Mesenchymal stem cell (in vitro differentiated cells and primary cell): ENCODE measurements around the gene CAMK1.

Experiments
- DNase-seq: peaks from one replicate; pipeline ENCODE4 v3.0.0-alpha.2; 2013
- H2AFZ ChIP-seq: one replicate; pipeline ENCODE4 v1.6.1; 2013; ENCODE audit warnings: low read depth, mild to moderate bottlenecking, control low read depth, inconsistent platforms, low read length, moderate library complexity
- H2AK5ac ChIP-seq: 2 replicates; pipeline ENCODE4 v1.6.1; 2013; ENCODE audit warnings: low read length, moderate library complexity, mild to moderate bottlenecking, inconsistent platforms; ENCODE audit not compliant: severe bottlenecking
- H2BK120ac ChIP-seq: one replicate; pipeline ENCODE4 v1.6.1; 2013; ENCODE audit warnings: low read depth, mild to moderate bottlenecking, inconsistent platforms, low read length, moderate library complexity
- H2BK12ac ChIP-seq, 2 experiments: one replicate each; pipeline ENCODE4 v1.6.1; 2013; ENCODE audit warnings: inconsistent platforms in 2 of 2, low read length in 2 of 2, mild to moderate bottlenecking in 2 of 2, moderate library complexity in 2 of 2, control low read depth in 1 of 2
- H2BK15ac ChIP-seq: one replicate; pipeline ENCODE4 v1.6.1; 2013; ENCODE audit warnings: mild to moderate bottlenecking, low read depth, inconsistent platforms; ENCODE audit not compliant: poor library complexity, severe bottlenecking
- H2BK5ac ChIP-seq: 2 replicates; pipeline ENCODE4 v1.6.1; 2013; ENCODE audit warnings: low read depth, mild to moderate bottlenecking, low read length, control low read depth, inconsistent platforms; ENCODE audit not compliant: poor library complexity, severe bottlenecking
- H3K14ac ChIP-seq, 2 experiments: one replicate each; pipeline ENCODE4 v1.6.1; 2013; ENCODE audit warnings: inconsistent platforms in 2 of 2, low read length in 2 of 2, control low read depth in 1 of 2, mild to moderate bottlenecking in 1 of 2, moderate library complexity in 1 of 2
- H3K18ac ChIP-seq, 2 experiments: one replicate each; pipeline ENCODE4 v1.6.1; 2013; ENCODE audit warnings: inconsistent platforms in 2 of 2, low read length in 2 of 2, control low read depth in 1 of 2, low read depth in 1 of 2, mild to moderate bottlenecking in 1 of 2
- H3K23ac ChIP-seq, 2 experiments: one replicate each; pipeline ENCODE4 v1.6.1; 2013; ENCODE audit warnings: inconsistent platforms in 2 of 2, low read length in 2 of 2, mild to moderate bottlenecking in 2 of 2, moderate library complexity in 2 of 2, control low read depth in 1 of 2
- H3K27ac ChIP-seq: 2 replicates; pipeline ENCODE4 v1.5.1; 2013; ENCODE audit warnings: mild to moderate bottlenecking, moderate library complexity, low read length, control low read depth, inconsistent platforms; ENCODE audit not compliant: poor library complexity, severe bottlenecking
- H3K27me3 ChIP-seq, 2 experiments: 2 replicates each; pipeline versions ENCODE4 v1.6.1 to v1.7.0; 2013; ENCODE audit warnings: low read length in 2 of 2, mild to moderate bottlenecking in 2 of 2, moderate library complexity in 2 of 2, control low read depth in 1 of 2, inconsistent platforms in 1 of 2; ENCODE audit not compliant: control insufficient read depth in 1 of 2, insufficient read depth in 1 of 2
- H3K36me3 ChIP-seq, 2 experiments: 2 replicates each; pipeline versions ENCODE4 v1.6.1 to v1.7.0; 2013; ENCODE audit warnings: low read length in 2 of 2, control low read depth in 1 of 2, inconsistent platforms in 1 of 2, low read depth in 1 of 2, mild to moderate bottlenecking in 1 of 2; ENCODE audit not compliant: insufficient read depth in 2 of 2, control insufficient read depth in 1 of 2
- H3K4ac ChIP-seq, 2 experiments: one replicate each; pipeline ENCODE4 v1.6.1; 2013; ENCODE audit warnings: inconsistent platforms in 2 of 2, low read length in 2 of 2, mild to moderate bottlenecking in 2 of 2, moderate library complexity in 2 of 2, control low read depth in 1 of 2, low read depth in 1 of 2
- H3K4me1 ChIP-seq: 2 replicates; pipeline ENCODE4 v1.6.1; 2013; ENCODE audit warnings: low read depth, low read length, control low read depth; ENCODE audit not compliant: control insufficient read depth, insufficient read depth
- H3K4me2 ChIP-seq: 2 replicates; pipeline ENCODE4 v1.6.1; 2013; ENCODE audit warnings: low read length, mild to moderate bottlenecking, inconsistent platforms; ENCODE audit not compliant: poor library complexity, severe bottlenecking
- H3K4me3 ChIP-seq, 2 experiments: 2 replicates each; pipeline versions ENCODE4 v1.5.1 to v1.7.0; 2013; ENCODE audit warnings: low read length in 2 of 2, mild to moderate bottlenecking in 2 of 2, control low read depth in 1 of 2, low read depth in 1 of 2; ENCODE audit not compliant: insufficient read depth in 1 of 2
- H3K79me1 ChIP-seq: replicated peaks from 2 replicates; pipeline ENCODE4 v1.6.1; 2013; ENCODE audit warnings: mild to moderate bottlenecking, control low read depth, low read length, inconsistent platforms; ENCODE audit not compliant: poor library complexity, severe bottlenecking
- H3K9ac ChIP-seq: 2 replicates; pipeline ENCODE4 v1.7.0; 2013; ENCODE audit warnings: mild to moderate bottlenecking, low read length, moderate library complexity
- H3K9me3 ChIP-seq: 2 replicates; pipeline ENCODE4 v1.7.0; 2013; ENCODE audit warnings: mild to moderate bottlenecking, low read length; ENCODE audit not compliant: control insufficient read depth
- H4K8ac ChIP-seq: one replicate; pipeline ENCODE4 v1.6.1; 2013; ENCODE audit warnings: inconsistent platforms, mild to moderate bottlenecking, low read length, moderate library complexity
- H4K91ac ChIP-seq: one replicate; pipeline ENCODE4 v1.6.1; 2013; ENCODE audit warnings: mild to moderate bottlenecking, low read length, inconsistent platforms
- WGBS: methylation state at CpG from one replicate; pipeline ENCODE4 v1.1.7; 2013; ENCODE audit warnings: mixed read lengths; 5-methylcytosine and 5-hydroxymethylcytosine counted together

CAMK1 gene

GRCh38 chr3:9812870-9813483, 43.2 kb upstream of the CAMK1 start:
- peaks cover 25% of the 10 kb centered on the region for H3K4me1 ChIP-seq
- H2BK15ac ChIP-seq: no peak overlapping the region
- no peaks in the 10 kb centered on the region for H3K27me3 ChIP-seq
- H3K4ac ChIP-seq: no peak overlapping the region
- H3K27ac ChIP-seq: no peak overlapping the region
- no peak overlapping the region for H3K4me3 ChIP-seq
- H3K9me3 ChIP-seq: no peaks in the 10 kb centered on the region
- H3K4me2 ChIP-seq: no peak overlapping the region
- WGBS: 99% methylated on average over 9 of the region's 9 CpGs
- peaks cover 35 to 38% of the 10 kb centered on the region in 2 experiments for H3K36me3 ChIP-seq
- H3K18ac ChIP-seq: no peak overlapping the region
- no peak overlapping the region for H3K9ac ChIP-seq
- no peak overlapping the region for H2BK120ac ChIP-seq
- no peak overlapping the region for H2AK5ac ChIP-seq
- H2AFZ ChIP-seq: no peak overlapping the region
- H3K14ac ChIP-seq: no peak overlapping the region
- peak overlapping the region; percentile 41 for H4K91ac ChIP-seq
- H2BK12ac ChIP-seq: no peak overlapping the region
- H2BK5ac ChIP-seq: no peak overlapping the region
- DNase-seq: no peak
- H3K23ac ChIP-seq: no peak overlapping the region
- no peak overlapping the region for H4K8ac ChIP-seq
- H3K79me1 ChIP-seq: peaks cover 5% of the 10 kb centered on the region

- DNase-seq: no peak
- Histone ChIP-seq H3K27ac (no peak overlapping the region), H3K23ac (peak overlapping the region in 1 of 2 experiments; percentile 94), H2BK5ac (no peak overlapping the region), H4K8ac (peak overlapping the region; percentile 81), H3K18ac (peak overlapping the region in 1 of 2 experiments; percentile 29), H3K79me1 (peaks cover 10% of the 10 kb centered on the region), H3K4me1 (peaks cover 23% of the 10 kb centered on the region), H3K9me3 (no peaks in the 10 kb centered on the region), H2BK12ac (peak overlapping the region in 1 of 2 experiments; percentile 37), H2AFZ (no peak overlapping the region), H3K4ac (peak overlapping the region in 1 of 2 experiments; percentile 71), H3K4me2 (peak overlapping the region; percentile 72), H4K91ac (no peak overlapping the region), H3K9ac (peak overlapping the region; percentile 95), H2BK120ac (no peak overlapping the region), H2BK15ac (peak overlapping the region; percentile 12), H3K36me3 (peaks cover 40 to 44% of the 10 kb centered on the region in 2 experiments), H3K4me3 (peak overlapping the region in 1 of 2 experiments; percentile 91), H3K27me3 (no peaks in the 10 kb centered on the region), H2AK5ac (peak overlapping the region; percentile 12), H3K14ac (peak overlapping the region in 1 of 2 experiments; percentile 26)
- 89% methylated on average over 10 of the region's 10 CpGs for WGBS
Measured at GRCh38 chr3:9810846-9811245, 41.1 kb upstream of the CAMK1 start.

GRCh38 chr3:9810433-9810770, 40.7 kb upstream of the CAMK1 start:
- 20% methylated on average over 18 of the region's 18 CpGs for WGBS
- H3K36me3 ChIP-seq: peaks cover 40 to 44% of the 10 kb centered on the region in 2 experiments
- H3K4ac ChIP-seq: peak overlapping the region; percentile 48 to 71
- peak overlapping the region; percentile 72 for H3K4me2 ChIP-seq
- H2AK5ac ChIP-seq: peak overlapping the region; percentile 7
- no peak overlapping the region for H4K91ac ChIP-seq
- H3K23ac ChIP-seq: no peak overlapping the region
- peak overlapping the region; percentile 95 for H3K9ac ChIP-seq
- peaks cover 12% of the 10 kb centered on the region for H3K79me1 ChIP-seq
- H2BK5ac ChIP-seq: no peak overlapping the region
- peak overlapping the region; percentile 43 for H2AFZ ChIP-seq
- no peak for DNase-seq
- peak overlapping the region; percentile 35 for H2BK120ac ChIP-seq
- peak overlapping the region; percentile 34 to 71 for H3K18ac ChIP-seq
- peak overlapping the region in 1 of 2 experiments; percentile 79 for H3K14ac ChIP-seq
- H3K27ac ChIP-seq: no peak overlapping the region
- H3K4me1 ChIP-seq: peaks cover 19% of the 10 kb centered on the region
- H3K9me3 ChIP-seq: no peaks in the 10 kb centered on the region
- H4K8ac ChIP-seq: peak overlapping the region; percentile 96
- peak overlapping the region in 1 of 2 experiments; percentile 26 for H2BK12ac ChIP-seq
- H3K27me3 ChIP-seq: no peaks in the 10 kb centered on the region
- H3K4me3 ChIP-seq: peak overlapping the region; percentile 63 to 91
- H2BK15ac ChIP-seq: no peak overlapping the region

DNA sequence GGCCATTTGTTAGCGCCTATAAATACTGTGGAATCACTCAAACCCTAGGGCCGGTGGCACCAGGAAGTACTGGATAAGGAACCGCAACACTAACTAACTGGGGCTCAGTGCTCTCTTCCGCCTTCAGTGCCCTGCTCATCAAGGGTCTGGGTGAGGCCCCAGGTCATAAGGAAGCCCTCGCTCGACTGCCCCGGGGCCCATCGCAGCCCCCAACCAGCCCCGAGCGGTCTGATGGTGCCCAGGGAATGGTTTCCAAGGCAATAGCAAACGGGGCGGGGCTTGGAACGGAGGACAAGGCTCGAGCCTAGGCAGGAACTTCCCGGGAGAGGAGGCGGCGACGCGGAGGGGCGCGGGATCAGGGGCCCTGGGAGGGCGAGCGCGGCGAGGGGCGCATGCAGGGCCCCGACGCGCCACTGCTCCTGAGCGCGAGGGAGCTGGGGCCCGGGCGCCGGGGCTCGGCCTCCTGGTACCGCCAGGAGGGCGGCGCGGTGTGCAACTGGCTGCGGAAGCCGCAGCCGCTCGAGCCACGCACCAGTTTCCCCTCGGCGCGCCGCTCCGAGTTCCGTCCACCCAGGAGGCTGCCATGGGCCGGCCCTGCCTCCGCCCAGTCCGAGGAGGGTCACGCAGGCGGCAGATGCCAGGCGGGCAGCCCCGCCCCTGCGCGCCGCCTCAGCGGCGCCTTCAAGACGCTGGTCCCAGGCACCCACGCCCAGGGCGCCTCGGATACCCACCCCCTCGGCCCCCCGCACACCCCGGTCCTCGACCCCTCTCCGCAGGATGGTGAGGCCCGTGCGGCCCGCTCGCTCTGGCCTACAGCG, 40.1 kb upstream of the CAMK1 start, which contains the start of gene TTLL3:
Gene TTLL3 (plus strand): TSS at position 648 of the 818 bp plus-strand sequence. CDS start 400 bp downstream, outside the sequence.
- Histone ChIP-seq H4K8ac (peak within 1 kb of the TSS; percentile 96), H3K9ac (peak within 1 kb of the TSS; percentile 95), H3K79me1 (peaks cover 14% of the 10 kb centered on the region), H2BK5ac (peak within 1 kb of the TSS; percentile 8), H2AFZ (peak within 1 kb of the TSS; percentile 43), H3K4me1 (peaks cover 17% of the 10 kb centered on the region), H3K4me3 (peak within 1 kb of the TSS; percentile 63 to 91), H3K4ac (peak within 1 kb of the TSS; percentile 71 to 83), H3K36me3 (peaks cover 44 to 45% of the 10 kb centered on the region in 2 experiments), H3K23ac (peak within 1 kb of the TSS in 1 of 2 experiments; percentile 94), H3K27me3 (no peaks in the 10 kb centered on the region), H3K14ac (peak within 1 kb of the TSS in 1 of 2 experiments; percentile 79), H3K4me2 (peak within 1 kb of the TSS; percentile 72), H4K91ac (peak within 1 kb of the TSS; percentile 48), H2AK5ac (peak within 1 kb of the TSS; percentile 12), H3K9me3 (no peaks in the 10 kb centered on the region), H2BK12ac (peak within 1 kb of the TSS in 1 of 2 experiments; percentile 37), H3K27ac (peak within 1 kb of the TSS; percentile 51), H3K18ac (peak within 1 kb of the TSS; percentile 49 to 71), H2BK15ac (peak within 1 kb of the TSS; percentile 56), H2BK120ac (peak within 1 kb of the TSS; percentile 80)
- DNase-seq: peak; percentile 66
- WGBS: 2% methylated on average over 56 of the region's 76 CpGs
